HG03432 (cell line): ENCODE measurements around the gene XPNPEP2.
"Not testable (repeated sequence)": the region's sequence is repeated elsewhere in the genome, so short reads cannot be mapped to it uniquely, and the experiment has no call there.

ENCODE experiments used
- ATAC-seq: cut with Tn5 transposase; IDR thresholded peaks from one replicate; pipeline ENCODE4 v1.9.1; 2021; ENCODE audit warnings: mild to moderate bottlenecking, moderate library complexity; ENCODE audit not compliant: unreplicated experiment

The XPNPEP2 gene

GRCh38 chrX:129719931-129720530 is 18.7 kb upstream of the XPNPEP2 start:
- no peak for ATAC-seq

- no peak for ATAC-seq
Observed at GRCh38 chrX:129720741-129721140, 18.0 kb upstream of the XPNPEP2 start.

- ATAC-seq: no peak
Observed at GRCh38 chrX:129721414-129721813, 17.4 kb upstream of the XPNPEP2 start.

- no peak for ATAC-seq
Observed at GRCh38 chrX:129721870-129722269, 16.9 kb upstream of the XPNPEP2 start.

- no peak for ATAC-seq
Observed at GRCh38 chrX:129723511-129723910, 15.3 kb upstream of the XPNPEP2 start.

GRCh38 chrX:129724754-129725153 is 14.0 kb upstream of the XPNPEP2 start:
- no peak for ATAC-seq

GRCh38 chrX:129726307-129727111 is 12.3 kb upstream of the XPNPEP2 start:
- ATAC-seq: no peak

- no peak for ATAC-seq
Observed at GRCh38 chrX:129728061-129728460, 10.7 kb upstream of the XPNPEP2 start.

GRCh38 chrX:129731228-129731627 is 7.6 kb upstream of the XPNPEP2 start:
- ATAC-seq: no peak

GRCh38 chrX:129732857-129733256 is 5.9 kb upstream of the XPNPEP2 start:
- no peak for ATAC-seq

GRCh38 chrX:129733335-129733734 is 5.4 kb upstream of the XPNPEP2 start:
- ATAC-seq: no peak

GRCh38 chrX:129736491-129736890 is 2.3 kb upstream of the XPNPEP2 start:
- ATAC-seq: no peak

- ATAC-seq: no peak
Observed at GRCh38 chrX:129737916-129738315, 863 bp upstream of the XPNPEP2 start.

GRCh38 chrX:129739578-129739977 is 799 bp downstream of the XPNPEP2 start:
- no peak for ATAC-seq

- ATAC-seq: no peak
Observed at GRCh38 chrX:129741880-129742758, 3.3 kb downstream of the XPNPEP2 start.

GRCh38 chrX:129742759-129743152 is 4.0 kb downstream of the XPNPEP2 start:
- ATAC-seq: not testable (repeated sequence)

- no peak for ATAC-seq
Observed at GRCh38 chrX:129743821-129744220, 5.0 kb downstream of the XPNPEP2 start.

GRCh38 chrX:129744861-129745321 is 6.1 kb downstream of the XPNPEP2 start:
- ATAC-seq: no peak

- no peak for ATAC-seq
Observed at GRCh38 chrX:129746557-129747470, 8.0 kb downstream of the XPNPEP2 start.

GRCh38 chrX:129747533-129747932 is 8.8 kb downstream of the XPNPEP2 start:
- no peak for ATAC-seq
